PC-9 (cell line): ENCODE measurements around the gene THSD7B.

Source experiments
- CTCF ChIP-seq: fragments of 200-600 bp; sonication (generic); conservative IDR thresholded peaks from 2 replicates; pipeline ENCODE4 v1.6.1; 2017; ENCODE audit warnings: mixed run types, antibody characterized with exemption, mild to moderate bottlenecking, moderate library complexity
- EZH2 ChIP-seq: fragments of 200-600 bp; sonication (generic); IDR thresholded peaks from 2 replicates; pipeline ENCODE4 v1.8.0; 2017; ENCODE audit warnings: antibody characterized with exemption, low read depth

GRCh38 chr2:137031731-137032130 is 266.4 kb downstream of the THSD7B start:
- no peak for TF ChIP-seq CTCF
- no peak for TF ChIP-seq EZH2
